Subcutaneous adipose tissue (tissue), 4 donors: ENCODE data around the gene ATF6. TPM values are rescaled to one million over a fixed set of nuclear protein-coding genes. Genes with fewer than 3 reads are reported as not detected.

ENCODE experiments used
- CTCF ChIP-seq: fragments of 450-650 bp; IDR thresholded peaks from one replicate; pipeline ENCODE4 v1.5.1; 2016; ENCODE audit warnings: low read depth, mild to moderate bottlenecking, control low read depth, antibody characterized with exemption, moderate library complexity
- total RNA-seq, 4 donors: library from RNA; depleted of rRNA; stranded (reverse); fragments of >200 nt; gene quantifications; one replicate each; pipeline ENCODE4 v1.1.0, GENCODE V29; 2016

Gene ATF6
- total RNA-seq, 4 donors from 2014 or later: 22.0 to 48.9 (median 30.4) TPM

- TF ChIP-seq CTCF: no peak
Observed at GRCh38 chr1:161955606-161956005, 189.5 kb downstream of the ATF6 start.

DNA sequence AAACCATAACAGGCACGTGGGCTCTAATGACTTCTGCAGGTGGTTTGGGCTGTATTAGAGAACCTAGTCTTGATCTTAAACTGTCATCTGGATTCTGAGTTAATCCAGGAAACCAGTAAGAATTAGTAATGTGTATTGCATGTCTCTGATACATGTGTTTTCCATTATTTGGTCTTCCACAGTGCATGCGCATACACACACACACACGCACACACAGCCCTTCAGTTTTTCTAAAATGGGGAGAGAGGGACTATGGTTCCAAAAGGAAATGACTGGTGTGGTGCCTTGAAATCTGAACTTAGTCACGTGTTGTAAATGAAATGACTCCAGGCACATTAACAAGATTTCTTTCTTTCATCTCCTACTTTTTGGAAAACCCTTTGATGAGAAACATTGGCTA is 190.0 kb downstream of the ATF6 start:
- TF ChIP-seq CTCF: no peak

GRCh38 chr1:161956930-161957329 is 190.8 kb downstream of the ATF6 start:
- no peak for TF ChIP-seq CTCF

GRCh38 chr1:161958425-161958824 is 192.3 kb downstream of the ATF6 start:
- TF ChIP-seq CTCF: no peak

- no peak for TF ChIP-seq CTCF
Observed at GRCh38 chr1:161962091-161962887, 196.2 kb downstream of the ATF6 start.

DNA sequence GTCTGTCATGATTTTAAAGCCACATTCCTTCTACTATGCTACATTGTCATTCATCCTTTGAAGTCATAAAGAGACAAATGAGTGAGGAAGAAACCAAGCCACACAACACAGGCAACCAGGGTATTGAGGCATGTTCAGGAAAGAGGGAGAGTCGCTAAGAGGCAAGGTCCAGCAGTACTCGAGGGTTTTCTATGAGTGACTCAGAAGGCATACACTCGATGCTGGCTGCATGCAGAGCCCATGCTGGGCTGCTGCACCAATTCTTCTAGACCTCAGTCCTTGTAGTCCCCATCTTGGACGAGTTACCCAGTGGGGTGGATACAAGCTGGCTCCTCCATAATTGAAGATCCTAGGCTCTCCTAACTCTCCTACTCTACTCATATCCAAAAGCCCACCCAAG is 199.9 kb downstream of the ATF6 start:
- no peak for TF ChIP-seq CTCF

DNA sequence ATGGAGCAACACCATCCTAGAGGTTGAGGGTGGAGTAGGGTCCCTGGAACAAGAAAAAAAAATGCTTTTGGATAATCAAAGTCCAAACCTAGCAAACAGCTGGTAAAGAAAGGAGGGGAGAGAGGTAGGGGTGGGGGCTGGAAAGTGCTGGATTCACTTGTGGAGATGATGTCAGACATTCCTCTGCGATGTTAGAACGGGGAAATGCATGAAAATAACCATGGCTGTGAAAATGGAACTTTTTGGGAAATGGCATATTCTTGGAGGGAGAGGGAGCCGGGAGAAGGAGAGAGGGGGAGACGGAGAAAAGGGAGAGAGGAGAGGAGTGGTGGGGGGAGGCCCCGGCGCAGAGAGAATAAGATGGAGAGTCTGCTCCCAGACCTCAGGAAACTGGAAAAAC is 203.9 kb downstream of the ATF6 start:
- no peak for TF ChIP-seq CTCF
